ENCODE data around the gene MIS18A. TPM values are rescaled to one million over a fixed set of nuclear protein-coding genes. Genes with fewer than 3 reads are reported as not detected.

Gene MIS18A
- total and polyA plus RNA-seq, 3 donors from 2014 or later = 27.8 to 34.4 (median 32.6) TPM

GRCh38 chr21:32322103-32322502 is 43.3 kb upstream of the MIS18A start:
- Histone ChIP-seq H3K9me3 (no peaks in the 10 kb centered on the region), H3K36me3 (ENCODE audit: low read depth, missing control alignments) (no peaks in the 10 kb centered on the region), H3K4me1 (no peaks in the 10 kb centered on the region), H3K27ac (no peak overlapping the region), H3K4me3 (no peak overlapping the region), H3K27me3 (no peaks in the 10 kb centered on the region)
- no peak for TF ChIP-seq POLR2A (IDR thresholded peaks at IDR 0.05)
- no peak for TF ChIP-seq CTCF (IDR thresholded peaks at IDR 0.05)
- intact Hi-C loops (cut with DNase I; ENCODE audit: low total_unique reads) = no loop called here
- WGBS, 2 donors = 96 to 97% methylated on average over 12 of the region's 12 CpGs
- DNase-seq = no peak

- Histone ChIP-seq H3K4me3 (no peak overlapping the region), H3K27ac (no peak overlapping the region), H3K36me3 (ENCODE audit: low read depth, missing control alignments) (no peaks in the 10 kb centered on the region), H3K4me1 (no peaks in the 10 kb centered on the region), H3K27me3 (no peaks in the 10 kb centered on the region), H3K9me3 (no peaks in the 10 kb centered on the region)
- WGBS, 2 donors = 93 to 99% methylated on average over 12 to 13 of the region's 13 CpGs
- DNase-seq = no peak
- TF ChIP-seq POLR2A (IDR thresholded peaks at IDR 0.05) (no peak), CTCF (IDR thresholded peaks at IDR 0.05) (no peak)
- intact Hi-C loops (cut with DNase I; ENCODE audit: low total_unique reads) = no loop called here
These were observed 42.6 kb upstream of the MIS18A start for GRCh38 chr21:32321480-32321879.

- no peaks in the 10 kb centered on the region for H3K9me3 ChIP-seq
- 84 to 86% methylated on average over 12 to 13 of the region's 13 CpGs for WGBS, 2 donors
These were observed 41.9 kb upstream of the MIS18A start for GRCh38 chr21:32320726-32321125.

GRCh38 chr21:32320059-32320458 is 41.2 kb upstream of the MIS18A start:
- TF ChIP-seq CTCF (IDR thresholded peaks at IDR 0.05) (no peak), POLR2A (IDR thresholded peaks at IDR 0.05) (no peak)
- no peak overlapping the region for H3K27ac ChIP-seq
- 82 to 91% methylated on average over 3 to 6 of the region's 6 CpGs for WGBS, 2 donors
- no peak for DNase-seq
- H3K27me3 ChIP-seq = no peaks in the 10 kb centered on the region
- H3K4me3 ChIP-seq = no peak overlapping the region
- intact Hi-C loops (cut with DNase I; ENCODE audit: low total_unique reads) = no loop called here
- H3K36me3 ChIP-seq (ENCODE audit: low read depth, missing control alignments) = no peaks in the 10 kb centered on the region
- no peaks in the 10 kb centered on the region for H3K9me3 ChIP-seq
- H3K4me1 ChIP-seq = no peaks in the 10 kb centered on the region

More at GRCh38 chr21:32320726-32321125, 41.9 kb upstream of the MIS18A start:
- no peak for DNase-seq
- Histone ChIP-seq H3K4me3 (no peak overlapping the region), H3K4me1 (no peaks in the 10 kb centered on the region), H3K27ac (no peak overlapping the region), H3K27me3 (no peaks in the 10 kb centered on the region), H3K36me3 (ENCODE audit: low read depth, missing control alignments) (no peaks in the 10 kb centered on the region)
- intact Hi-C loops (cut with DNase I; ENCODE audit: low total_unique reads) = no loop called here
- no peak for TF ChIP-seq POLR2A (IDR thresholded peaks at IDR 0.05)
- TF ChIP-seq CTCF (IDR thresholded peaks at IDR 0.05) = no peak

- no peaks in the 10 kb centered on the region for H3K4me1 ChIP-seq
- WGBS, 2 donors = 87 to 93% methylated on average over 6 to 7 of the region's 7 CpGs
- no peak overlapping the region for H3K27ac ChIP-seq
- no peaks in the 10 kb centered on the region for H3K9me3 ChIP-seq
- DNase-seq = no peak
- TF ChIP-seq POLR2A (IDR thresholded peaks at IDR 0.05) (no peak), CTCF (IDR thresholded peaks at IDR 0.05) (no peak)
- intact Hi-C loops (cut with DNase I; ENCODE audit: low total_unique reads) = no loop called here
- H3K27me3 ChIP-seq = no peaks in the 10 kb centered on the region
- no peaks in the 10 kb centered on the region for H3K36me3 ChIP-seq (ENCODE audit: low read depth, missing control alignments)
- no peak overlapping the region for H3K4me3 ChIP-seq
These were observed 40.2 kb upstream of the MIS18A start for GRCh38 chr21:32319012-32319411.

All from testis (tissue), 3 donors.